PFSK-1 (cell line): ENCODE results near the gene NR2F6.

Source experiments
- FOXP2 ChIP-seq: optimal IDR thresholded peaks from 2 replicates; pipeline ENCODE3; 2011; ENCODE audit warnings: borderline replicate concordance, control low read depth, inconsistent platforms; ENCODE audit not compliant: insufficient read depth; ENCODE audit errors: extremely low read length, extremely low read depth
- POLR2AphosphoS5 ChIP-seq: IDR thresholded peaks from 2 replicates; pipeline ENCODE4 v1.6.1; 2012; ENCODE audit warnings: low read depth, mild to moderate bottlenecking, control low read depth, low read length, moderate library complexity
- SIN3A ChIP-seq: IDR thresholded peaks from 2 replicates; pipeline ENCODE4 v1.6.1; 2012; ENCODE audit warnings: mild to moderate bottlenecking, low read length, moderate library complexity, borderline replicate concordance; ENCODE audit not compliant: insufficient read depth
- TF ChIP-seq, protein P1 (sequence below), 2 experiments: IDR thresholded peaks; 2 replicates each; pipeline versions ENCODE4 v1.6.1 to v1.8.0; 2011 to 2012; ENCODE audit warnings: low read depth in 2 of 2, low read length in 2 of 2, control low read depth in 1 of 2, inconsistent platforms in 1 of 2, mild to moderate bottlenecking in 1 of 2, moderate library complexity in 1 of 2; ENCODE audit not compliant: insufficient read depth in 1 of 2

DNA sequence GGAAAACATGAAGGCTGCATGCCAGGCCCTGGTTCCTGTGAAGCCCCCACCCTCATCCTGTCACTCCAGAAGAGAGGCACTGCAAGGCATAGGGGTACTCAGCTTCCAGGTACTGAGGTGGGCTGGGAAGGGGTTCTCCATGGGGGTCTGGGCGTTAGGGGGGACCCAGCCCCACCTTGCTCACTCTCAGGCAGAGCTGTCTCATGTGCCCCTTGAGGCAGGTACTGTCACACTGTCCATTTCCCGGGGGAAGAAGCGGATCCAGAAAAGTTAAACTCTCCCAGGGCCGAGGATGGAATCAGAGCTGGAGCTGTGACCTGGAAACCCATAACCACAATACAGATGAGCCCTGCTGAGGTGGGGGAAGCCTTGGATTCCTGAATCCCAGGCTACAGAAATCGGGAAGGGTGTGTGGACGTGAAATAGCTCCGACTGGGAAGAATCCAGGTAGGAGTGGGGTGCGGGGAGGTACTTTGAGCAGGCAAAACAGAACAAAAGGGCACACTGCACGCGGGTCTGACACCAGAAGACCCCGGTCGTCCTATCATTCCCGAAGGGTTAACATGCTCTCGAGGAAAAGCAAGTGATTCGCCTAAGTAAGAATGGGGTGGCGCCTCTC lies 31.1 kb downstream of the NR2F6 start:
- TF ChIP-seq, protein P1, sequence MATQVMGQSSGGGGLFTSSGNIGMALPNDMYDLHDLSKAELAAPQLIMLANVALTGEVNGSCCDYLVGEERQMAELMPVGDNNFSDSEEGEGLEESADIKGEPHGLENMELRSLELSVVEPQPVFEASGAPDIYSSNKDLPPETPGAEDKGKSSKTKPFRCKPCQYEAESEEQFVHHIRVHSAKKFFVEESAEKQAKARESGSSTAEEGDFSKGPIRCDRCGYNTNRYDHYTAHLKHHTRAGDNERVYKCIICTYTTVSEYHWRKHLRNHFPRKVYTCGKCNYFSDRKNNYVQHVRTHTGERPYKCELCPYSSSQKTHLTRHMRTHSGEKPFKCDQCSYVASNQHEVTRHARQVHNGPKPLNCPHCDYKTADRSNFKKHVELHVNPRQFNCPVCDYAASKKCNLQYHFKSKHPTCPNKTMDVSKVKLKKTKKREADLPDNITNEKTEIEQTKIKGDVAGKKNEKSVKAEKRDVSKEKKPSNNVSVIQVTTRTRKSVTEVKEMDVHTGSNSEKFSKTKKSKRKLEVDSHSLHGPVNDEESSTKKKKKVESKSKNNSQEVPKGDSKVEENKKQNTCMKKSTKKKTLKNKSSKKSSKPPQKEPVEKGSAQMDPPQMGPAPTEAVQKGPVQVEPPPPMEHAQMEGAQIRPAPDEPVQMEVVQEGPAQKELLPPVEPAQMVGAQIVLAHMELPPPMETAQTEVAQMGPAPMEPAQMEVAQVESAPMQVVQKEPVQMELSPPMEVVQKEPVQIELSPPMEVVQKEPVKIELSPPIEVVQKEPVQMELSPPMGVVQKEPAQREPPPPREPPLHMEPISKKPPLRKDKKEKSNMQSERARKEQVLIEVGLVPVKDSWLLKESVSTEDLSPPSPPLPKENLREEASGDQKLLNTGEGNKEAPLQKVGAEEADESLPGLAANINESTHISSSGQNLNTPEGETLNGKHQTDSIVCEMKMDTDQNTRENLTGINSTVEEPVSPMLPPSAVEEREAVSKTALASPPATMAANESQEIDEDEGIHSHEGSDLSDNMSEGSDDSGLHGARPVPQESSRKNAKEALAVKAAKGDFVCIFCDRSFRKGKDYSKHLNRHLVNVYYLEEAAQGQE (IDR thresholded peaks at IDR 0.05; ENCODE audit: insufficient read depth in 1 of 2, low read depth in 2 of 2, low read length in 2 of 2): no peak
- TF ChIP-seq POLR2AphosphoS5: no peak
- no peak for TF ChIP-seq FOXP2
- TF ChIP-seq SIN3A: no peak
